Mesenchymal stem cell (in vitro differentiated cells and primary cell): Measurements from ENCODE around the gene SMDT1.
"Not testable (repeated sequence)": the region's sequence is repeated elsewhere in the genome, so short reads cannot be mapped to it uniquely, and the experiment has no call there.

Experiments
- DNase-seq: peaks from one replicate; pipeline ENCODE4 v3.0.0-alpha.2; 2013
- H2AFZ ChIP-seq: one replicate; pipeline ENCODE4 v1.6.1; 2013; ENCODE audit warnings: low read depth, mild to moderate bottlenecking, control low read depth, inconsistent platforms, low read length, moderate library complexity
- H2AK5ac ChIP-seq: 2 replicates; pipeline ENCODE4 v1.6.1; 2013; ENCODE audit warnings: low read length, moderate library complexity, mild to moderate bottlenecking, inconsistent platforms; ENCODE audit not compliant: severe bottlenecking
- H2BK120ac ChIP-seq: one replicate; pipeline ENCODE4 v1.6.1; 2013; ENCODE audit warnings: low read depth, mild to moderate bottlenecking, inconsistent platforms, low read length, moderate library complexity
- H2BK12ac ChIP-seq, 2 experiments: one replicate each; pipeline ENCODE4 v1.6.1; 2013; ENCODE audit warnings: inconsistent platforms in 2 of 2, low read length in 2 of 2, mild to moderate bottlenecking in 2 of 2, moderate library complexity in 2 of 2, control low read depth in 1 of 2
- H2BK15ac ChIP-seq: one replicate; pipeline ENCODE4 v1.6.1; 2013; ENCODE audit warnings: mild to moderate bottlenecking, low read depth, inconsistent platforms; ENCODE audit not compliant: poor library complexity, severe bottlenecking
- H2BK5ac ChIP-seq: 2 replicates; pipeline ENCODE4 v1.6.1; 2013; ENCODE audit warnings: low read depth, mild to moderate bottlenecking, low read length, control low read depth, inconsistent platforms; ENCODE audit not compliant: poor library complexity, severe bottlenecking
- H3K14ac ChIP-seq, 2 experiments: one replicate each; pipeline ENCODE4 v1.6.1; 2013; ENCODE audit warnings: inconsistent platforms in 2 of 2, low read length in 2 of 2, control low read depth in 1 of 2, mild to moderate bottlenecking in 1 of 2, moderate library complexity in 1 of 2
- H3K18ac ChIP-seq, 2 experiments: one replicate each; pipeline ENCODE4 v1.6.1; 2013; ENCODE audit warnings: inconsistent platforms in 2 of 2, low read length in 2 of 2, control low read depth in 1 of 2, low read depth in 1 of 2, mild to moderate bottlenecking in 1 of 2
- H3K23ac ChIP-seq, 2 experiments: one replicate each; pipeline ENCODE4 v1.6.1; 2013; ENCODE audit warnings: inconsistent platforms in 2 of 2, low read length in 2 of 2, mild to moderate bottlenecking in 2 of 2, moderate library complexity in 2 of 2, control low read depth in 1 of 2
- H3K27ac ChIP-seq: 2 replicates; pipeline ENCODE4 v1.5.1; 2013; ENCODE audit warnings: mild to moderate bottlenecking, moderate library complexity, low read length, control low read depth, inconsistent platforms; ENCODE audit not compliant: poor library complexity, severe bottlenecking
- H3K27me3 ChIP-seq, 2 experiments: 2 replicates each; pipeline versions ENCODE4 v1.6.1 to v1.7.0; 2013; ENCODE audit warnings: low read length in 2 of 2, mild to moderate bottlenecking in 2 of 2, moderate library complexity in 2 of 2, control low read depth in 1 of 2, inconsistent platforms in 1 of 2; ENCODE audit not compliant: control insufficient read depth in 1 of 2, insufficient read depth in 1 of 2
- H3K36me3 ChIP-seq, 2 experiments: 2 replicates each; pipeline versions ENCODE4 v1.6.1 to v1.7.0; 2013; ENCODE audit warnings: low read length in 2 of 2, control low read depth in 1 of 2, inconsistent platforms in 1 of 2, low read depth in 1 of 2, mild to moderate bottlenecking in 1 of 2; ENCODE audit not compliant: insufficient read depth in 2 of 2, control insufficient read depth in 1 of 2
- H3K4ac ChIP-seq, 2 experiments: one replicate each; pipeline ENCODE4 v1.6.1; 2013; ENCODE audit warnings: inconsistent platforms in 2 of 2, low read length in 2 of 2, mild to moderate bottlenecking in 2 of 2, moderate library complexity in 2 of 2, control low read depth in 1 of 2, low read depth in 1 of 2
- H3K4me1 ChIP-seq: 2 replicates; pipeline ENCODE4 v1.6.1; 2013; ENCODE audit warnings: low read depth, low read length, control low read depth; ENCODE audit not compliant: control insufficient read depth, insufficient read depth
- H3K4me2 ChIP-seq: 2 replicates; pipeline ENCODE4 v1.6.1; 2013; ENCODE audit warnings: low read length, mild to moderate bottlenecking, inconsistent platforms; ENCODE audit not compliant: poor library complexity, severe bottlenecking
- H3K4me3 ChIP-seq, 2 experiments: 2 replicates each; pipeline versions ENCODE4 v1.5.1 to v1.7.0; 2013; ENCODE audit warnings: low read length in 2 of 2, mild to moderate bottlenecking in 2 of 2, control low read depth in 1 of 2, low read depth in 1 of 2; ENCODE audit not compliant: insufficient read depth in 1 of 2
- H3K79me1 ChIP-seq: replicated peaks from 2 replicates; pipeline ENCODE4 v1.6.1; 2013; ENCODE audit warnings: mild to moderate bottlenecking, control low read depth, low read length, inconsistent platforms; ENCODE audit not compliant: poor library complexity, severe bottlenecking
- H3K9ac ChIP-seq: 2 replicates; pipeline ENCODE4 v1.7.0; 2013; ENCODE audit warnings: mild to moderate bottlenecking, low read length, moderate library complexity
- H3K9me3 ChIP-seq: 2 replicates; pipeline ENCODE4 v1.7.0; 2013; ENCODE audit warnings: mild to moderate bottlenecking, low read length; ENCODE audit not compliant: control insufficient read depth
- H4K8ac ChIP-seq: one replicate; pipeline ENCODE4 v1.6.1; 2013; ENCODE audit warnings: inconsistent platforms, mild to moderate bottlenecking, low read length, moderate library complexity
- H4K91ac ChIP-seq: one replicate; pipeline ENCODE4 v1.6.1; 2013; ENCODE audit warnings: mild to moderate bottlenecking, low read length, inconsistent platforms
- WGBS: methylation state at CpG from one replicate; pipeline ENCODE4 v1.1.7; 2013; ENCODE audit warnings: mixed read lengths; 5-methylcytosine and 5-hydroxymethylcytosine counted together

Gene SMDT1

GRCh38 chr22:42130182-42130581 lies 50.7 kb downstream of the SMDT1 start:
- not testable (repeated sequence) for H2BK12ac ChIP-seq, H3K4me3 ChIP-seq, H4K91ac ChIP-seq, H2BK15ac ChIP-seq, H3K4ac ChIP-seq, H3K9me3 ChIP-seq, H2AK5ac ChIP-seq, H3K23ac ChIP-seq, H3K18ac ChIP-seq, H2BK120ac ChIP-seq, H4K8ac ChIP-seq, H3K36me3 ChIP-seq, H2AFZ ChIP-seq, DNase-seq, H3K4me1 ChIP-seq, H3K14ac ChIP-seq, H3K79me1 ChIP-seq, H3K4me2 ChIP-seq, H2BK5ac ChIP-seq, H3K27ac ChIP-seq, H3K9ac ChIP-seq
- H3K27me3 ChIP-seq, result peaks cover 0 to 19% of the 10 kb centered on the region in 2 experiments
- no CpG with 5 or more reads among the region's 7 CpGs for WGBS

GRCh38 chr22:42130639-42131431 lies 51.3 kb downstream of the SMDT1 start, which contains the start of gene CYP2D6:
TSS of gene CYP2D6 (minus strand) at chr22:42130810. CDS start at chr22:42130791, 19 bp downstream.
- not testable (repeated sequence) for H2BK12ac ChIP-seq, H3K4me1 ChIP-seq, H2BK5ac ChIP-seq, H3K4me3 ChIP-seq, H4K8ac ChIP-seq, H3K36me3 ChIP-seq, H3K18ac ChIP-seq, H2BK120ac ChIP-seq, H2AFZ ChIP-seq, H3K4ac ChIP-seq, H2AK5ac ChIP-seq, H3K9ac ChIP-seq, H3K23ac ChIP-seq, H3K79me1 ChIP-seq, H3K14ac ChIP-seq, DNase-seq, H3K27ac ChIP-seq, H4K91ac ChIP-seq, H3K4me2 ChIP-seq, H2BK15ac ChIP-seq, H3K9me3 ChIP-seq
- peaks cover 0 to 19% of the 10 kb centered on the region in 2 experiments for H3K27me3 ChIP-seq
- 69% methylated on average over 2 of the region's 14 CpGs for whole genome bisulfite sequencing

GRCh38 chr22:42131562-42131961 lies 52.1 kb downstream of the SMDT1 start:
- Histone ChIP-seq H3K4me3 (no peak overlapping the region), H2AK5ac (no peak overlapping the region), H2BK120ac (no peak overlapping the region), H3K4me2 (no peak overlapping the region), H3K9ac (no peak overlapping the region), H3K27ac (no peak overlapping the region), H2BK5ac (no peak overlapping the region), H4K8ac (no peak overlapping the region), H3K9me3 (no peaks in the 10 kb centered on the region), H3K4ac (no peak overlapping the region), H3K27me3 (peaks cover 0 to 19% of the 10 kb centered on the region in 2 experiments), H3K14ac (no peak overlapping the region), H2BK15ac (no peak overlapping the region), H3K4me1 (no peaks in the 10 kb centered on the region), H3K18ac (no peak overlapping the region), H4K91ac (no peak overlapping the region), H3K23ac (no peak overlapping the region), H3K36me3 (no peaks in the 10 kb centered on the region), H2AFZ (no peak overlapping the region), H3K79me1 (no peaks in the 10 kb centered on the region), H2BK12ac (no peak overlapping the region)
- 95% methylated on average over 7 of the region's 8 CpGs for WGBS
- DNase-seq, result no peak

- H2AK5ac ChIP-seq, result no peak overlapping the region
- 85% methylated on average over 12 of the region's 13 CpGs for WGBS
- H2BK120ac ChIP-seq, result no peak overlapping the region
- H3K4ac ChIP-seq, result no peak overlapping the region
- no peak overlapping the region for H3K14ac ChIP-seq
- no peak overlapping the region for H2AFZ ChIP-seq
- no peaks in the 10 kb centered on the region for H3K36me3 ChIP-seq
- no peak overlapping the region for H3K23ac ChIP-seq
- H3K9ac ChIP-seq, result no peak overlapping the region
- H3K4me1 ChIP-seq, result no peaks in the 10 kb centered on the region
- H3K27me3 ChIP-seq, result peaks cover 0 to 19% of the 10 kb centered on the region in 2 experiments
- no peak overlapping the region for H4K8ac ChIP-seq
- no peak for DNase-seq
- H3K27ac ChIP-seq, result no peak overlapping the region
- H3K4me2 ChIP-seq, result no peak overlapping the region
- no peak overlapping the region for H3K18ac ChIP-seq
- H2BK12ac ChIP-seq, result no peak overlapping the region
- no peak overlapping the region for H4K91ac ChIP-seq
- no peaks in the 10 kb centered on the region for H3K9me3 ChIP-seq
- H3K79me1 ChIP-seq, result no peaks in the 10 kb centered on the region
- no peak overlapping the region for H2BK5ac ChIP-seq
- H2BK15ac ChIP-seq, result no peak overlapping the region
- no peak overlapping the region for H3K4me3 ChIP-seq
Observed at GRCh38 chr22:42132457-42132856, 53.0 kb downstream of the SMDT1 start.
